GM21723 (cell line): Measurements from ENCODE around the gene MAGI1.
"Not testable (repeated sequence)": the region's sequence is repeated elsewhere in the genome, so short reads cannot be mapped to it uniquely, and the experiment has no call there.

ENCODE experiments used
- ATAC-seq: cut with Tn5 transposase; IDR thresholded peaks from one replicate; pipeline ENCODE4 v1.9.1; 2021; ENCODE audit warnings: mild to moderate bottlenecking, moderate library complexity; ENCODE audit not compliant: unreplicated experiment

The MAGI1 gene

DNA sequence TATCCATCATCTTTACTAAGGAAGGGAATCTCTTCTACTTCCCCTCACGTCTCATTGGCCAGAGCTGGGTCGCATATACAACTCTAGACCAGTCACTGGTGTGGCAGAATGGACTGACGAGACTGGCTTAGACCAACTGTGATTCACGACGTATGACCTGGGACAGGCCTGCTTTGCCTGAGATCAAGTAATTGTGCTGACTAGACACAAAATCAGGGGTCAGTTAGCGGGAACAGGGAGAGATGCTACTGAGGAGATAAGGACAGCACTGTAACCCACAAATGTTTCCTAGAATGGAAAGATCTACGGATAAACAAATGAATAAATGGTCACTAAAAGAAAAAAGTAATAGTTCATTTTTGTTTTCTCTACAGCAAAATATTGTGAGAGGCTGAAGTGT, 308.3 kb downstream of the MAGI1 start:
- no peak for ATAC-seq

GRCh38 chr3:65729973-65730372, 308.7 kb downstream of the MAGI1 start:
- no peak for ATAC-seq

DNA sequence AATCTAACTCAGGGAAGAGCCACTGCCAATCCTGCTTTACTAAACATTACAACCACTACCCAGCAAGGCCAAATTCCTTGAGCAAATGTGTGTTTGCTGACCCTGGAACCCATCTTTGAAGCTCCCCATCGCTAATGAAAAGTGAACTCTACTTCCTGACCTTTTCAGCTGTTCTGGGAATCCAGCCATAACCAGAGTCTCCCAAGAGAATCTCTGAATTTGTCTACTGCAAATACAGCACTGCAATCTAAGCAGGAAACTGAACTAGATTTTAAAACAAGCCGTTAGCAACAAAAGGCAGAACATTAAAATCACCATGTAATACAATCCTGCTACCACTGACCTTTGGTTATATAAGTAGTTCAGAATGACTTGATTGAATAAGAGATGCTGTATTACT, 309.2 kb downstream of the MAGI1 start:
- ATAC-seq, result no peak

DNA sequence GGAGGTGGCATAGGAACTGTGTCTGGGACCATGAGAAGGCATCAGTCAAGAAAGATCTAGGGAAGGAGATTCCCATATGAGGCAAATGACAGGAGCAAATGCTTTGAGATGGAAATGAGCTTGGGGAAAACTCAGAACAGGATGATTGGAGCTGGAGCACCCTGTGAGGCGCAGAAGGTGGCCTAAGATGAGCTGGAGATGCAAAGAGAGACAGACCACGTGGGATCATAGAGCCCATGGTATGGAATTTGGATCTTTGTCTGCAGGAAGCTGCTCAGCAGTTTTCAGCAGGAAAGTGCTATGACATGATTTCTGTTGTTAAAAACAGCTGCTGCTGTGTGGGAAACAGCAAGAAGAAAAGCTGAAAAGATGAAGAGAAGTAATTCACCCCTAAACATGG, 310.6 kb downstream of the MAGI1 start:
- no peak for ATAC-seq

- ATAC-seq, result no peak
These were observed 314.7 kb downstream of the MAGI1 start for GRCh38 chr3:65723985-65724384.

- ATAC-seq, result no peak
These were observed 315.7 kb downstream of the MAGI1 start for GRCh38 chr3:65723011-65723410.

DNA sequence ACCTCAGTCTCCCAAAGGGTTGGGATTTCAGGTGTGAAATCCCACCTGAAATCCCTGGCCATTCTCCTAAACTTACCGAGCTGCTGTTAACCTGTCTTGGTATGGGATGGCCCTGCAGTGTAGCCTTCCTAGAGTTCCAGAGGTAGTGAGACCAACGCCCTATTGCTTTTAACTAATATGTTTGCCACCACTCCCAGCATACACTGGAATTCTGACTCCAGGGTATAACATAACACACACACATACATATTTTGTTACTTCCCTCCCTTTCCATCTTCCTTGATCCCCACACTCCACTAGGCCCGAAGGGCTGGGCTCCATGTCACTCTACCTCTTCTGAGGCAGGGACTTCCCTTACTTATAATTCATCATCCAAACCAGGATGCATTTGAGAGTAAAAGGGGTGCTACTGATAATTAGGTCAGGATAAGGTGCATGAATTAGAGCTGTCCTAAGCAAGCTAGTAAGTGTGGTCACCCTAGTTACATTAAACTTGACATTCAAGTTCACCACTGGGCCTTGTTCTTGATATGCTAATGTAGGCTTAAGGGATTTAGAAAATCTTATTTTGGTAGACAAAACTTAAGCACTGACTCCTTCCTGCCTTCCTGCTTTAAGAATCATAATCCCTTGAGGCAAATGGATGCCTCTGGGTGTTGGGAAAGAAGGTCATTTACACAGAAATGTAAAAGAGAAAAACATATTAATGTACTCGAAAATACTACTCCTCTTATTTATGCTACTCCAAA, 317.6 kb downstream of the MAGI1 start:
- no peak for ATAC-seq

- not testable (repeated sequence) for ATAC-seq
These were observed 319.1 kb downstream of the MAGI1 start for GRCh38 chr3:65719639-65720038.

GRCh38 chr3:65717676-65718346, 320.9 kb downstream of the MAGI1 start:
- no peak for ATAC-seq

DNA sequence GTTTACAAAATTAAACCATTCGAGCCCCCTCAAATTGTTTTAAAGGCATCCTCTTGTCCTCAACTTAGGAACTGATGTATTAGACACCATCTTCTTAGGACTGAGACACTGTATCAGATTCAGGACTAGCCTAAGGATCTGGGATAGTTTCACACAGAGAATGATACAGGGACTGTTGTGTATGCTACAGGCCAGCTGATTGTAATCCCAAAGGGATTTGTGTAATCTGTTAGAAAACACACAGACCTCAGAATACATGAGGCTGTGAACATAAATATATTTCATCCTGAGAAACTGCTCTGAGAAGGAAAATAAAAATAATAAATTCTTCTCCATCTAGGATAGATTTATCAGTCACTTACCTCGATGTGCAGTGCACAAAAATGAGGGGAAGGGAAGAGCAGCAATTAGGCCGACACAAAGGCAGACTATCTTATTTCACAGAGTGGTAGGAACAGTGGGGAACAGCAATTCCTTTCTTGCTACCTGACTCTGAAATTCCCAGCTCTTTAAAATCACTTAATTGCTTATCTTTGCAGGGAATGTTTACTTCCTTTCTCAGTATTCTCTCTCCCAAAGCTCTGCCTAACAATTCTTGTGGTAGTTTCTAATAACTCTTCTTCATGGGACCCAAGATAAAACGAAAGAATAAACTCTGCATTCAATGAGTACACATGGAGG, 322.5 kb downstream of the MAGI1 start:
- no peak for ATAC-seq

DNA sequence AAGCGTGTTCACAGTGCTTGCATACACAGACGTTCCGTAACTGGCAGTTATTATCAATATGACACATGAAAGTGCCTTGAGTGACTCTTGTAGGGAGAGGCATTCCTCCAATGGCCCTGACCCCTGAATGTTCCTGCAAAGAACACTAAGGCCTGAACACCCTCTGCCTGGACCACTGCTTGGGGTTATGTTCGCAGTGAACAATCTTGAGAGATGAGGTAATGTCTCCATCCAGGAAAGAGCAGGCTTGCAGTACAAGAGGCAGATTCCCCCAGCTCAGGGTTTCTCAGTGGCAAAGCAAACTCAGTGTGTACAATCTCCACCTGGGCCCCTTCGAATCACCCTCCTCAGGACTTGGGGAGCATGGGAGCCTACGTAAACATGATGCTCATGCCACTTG, 324.6 kb downstream of the MAGI1 start:
- no peak for ATAC-seq

DNA sequence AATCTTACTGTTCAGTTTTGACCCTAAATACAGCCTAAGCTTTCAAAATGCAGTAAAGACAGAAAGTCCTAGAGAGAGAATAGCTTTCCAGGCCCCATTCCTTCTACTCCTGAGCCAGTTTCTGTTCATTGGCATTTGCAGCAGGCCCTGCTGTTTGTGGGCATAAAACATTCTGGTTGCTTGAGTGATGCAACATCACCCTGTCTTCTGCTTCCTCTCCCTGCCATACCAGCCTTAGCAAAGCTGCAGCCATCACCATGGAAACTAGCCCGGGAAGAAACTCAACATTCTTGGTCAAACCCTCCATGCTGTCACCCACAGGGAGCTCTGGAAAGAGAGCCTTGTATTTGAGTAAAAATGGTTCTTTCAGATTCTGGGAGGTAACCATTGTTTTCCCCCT, 325.7 kb downstream of the MAGI1 start:
- ATAC-seq, result no peak

- no peak for ATAC-seq
These were observed 326.6 kb downstream of the MAGI1 start for GRCh38 chr3:65712140-65712539.

DNA sequence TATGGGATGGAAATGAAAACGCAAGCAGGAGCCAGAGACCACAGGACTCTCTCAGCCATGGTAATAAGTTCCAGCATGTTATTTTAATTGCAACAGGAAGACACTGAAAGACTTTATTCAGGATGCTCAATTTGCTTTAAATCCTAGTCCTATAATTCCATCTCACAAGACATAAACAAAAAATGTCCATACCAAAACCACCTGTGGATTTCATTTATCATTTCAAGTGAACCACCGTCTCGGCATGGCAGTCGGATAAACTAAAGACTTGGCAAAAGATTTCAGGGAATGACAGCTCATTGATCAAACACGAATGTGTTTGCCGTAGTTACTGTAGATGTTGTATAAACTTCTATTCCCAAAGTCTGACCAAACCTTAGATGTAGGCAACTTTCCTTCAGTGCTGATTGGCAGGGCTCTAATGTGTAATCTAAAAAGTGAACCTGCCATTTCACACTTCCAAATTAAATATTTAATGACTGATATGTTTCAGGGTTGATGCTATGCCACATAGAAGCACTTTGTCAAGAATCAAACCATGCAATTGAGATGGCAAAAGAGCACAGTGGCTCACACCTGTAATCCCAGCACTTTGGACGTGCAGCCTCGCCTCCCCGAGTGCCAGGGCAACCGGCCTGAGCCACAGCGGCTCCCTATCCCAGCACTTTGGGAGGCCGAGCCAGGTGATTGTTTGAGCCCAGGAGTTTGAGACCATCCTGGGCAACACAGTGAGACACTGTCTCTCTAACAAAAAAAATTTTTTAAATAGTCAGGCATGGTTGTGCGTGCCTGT, 331.7 kb downstream of the MAGI1 start:
- ATAC-seq, result no peak

- ATAC-seq, result no peak
These were observed 332.4 kb downstream of the MAGI1 start for GRCh38 chr3:65706301-65706700.

GRCh38 chr3:65703820-65704219, 334.9 kb downstream of the MAGI1 start:
- ATAC-seq, result no peak

GRCh38 chr3:65703026-65703425, 335.7 kb downstream of the MAGI1 start:
- ATAC-seq, result no peak

DNA sequence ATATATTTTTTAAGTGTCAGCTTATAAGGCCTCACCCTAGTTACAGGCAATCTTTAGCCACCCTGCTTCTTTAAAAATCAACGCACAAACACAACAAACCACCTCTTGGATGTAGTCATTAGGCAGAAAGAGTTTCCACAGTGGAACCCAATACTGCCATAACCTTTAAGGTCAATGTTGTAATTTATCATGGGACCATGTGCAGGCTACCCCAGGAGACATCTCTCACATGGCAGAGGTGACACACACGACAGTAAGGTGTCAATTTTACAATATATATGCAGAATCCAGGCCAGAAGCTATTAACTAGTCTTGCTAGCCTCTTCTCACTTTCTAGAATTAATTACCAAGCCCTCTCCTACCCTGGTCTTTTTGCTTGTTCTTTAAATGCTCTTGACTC, 336.5 kb downstream of the MAGI1 start:
- ATAC-seq, result no peak

GRCh38 chr3:65701516-65701915, 337.2 kb downstream of the MAGI1 start:
- ATAC-seq, result no peak

DNA sequence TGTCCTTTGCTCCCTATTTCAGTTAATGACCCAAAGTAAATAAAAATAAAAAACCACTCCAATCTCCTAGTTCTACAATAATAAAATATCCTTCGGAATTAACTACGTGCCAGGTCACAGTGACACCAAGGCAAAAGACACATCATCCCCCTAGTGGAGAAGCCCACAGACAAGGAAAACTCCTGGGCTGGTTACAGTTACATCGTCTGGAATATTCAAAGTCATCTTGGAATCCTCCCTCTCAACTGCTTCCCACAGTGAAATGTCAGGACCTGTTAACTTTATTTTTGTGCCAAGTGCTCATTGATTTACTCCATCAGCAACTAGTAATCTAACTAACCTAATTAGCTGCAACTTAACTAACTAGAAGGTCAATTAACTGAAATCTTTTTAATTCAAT, 349.3 kb downstream of the MAGI1 start:
- no peak for ATAC-seq

DNA sequence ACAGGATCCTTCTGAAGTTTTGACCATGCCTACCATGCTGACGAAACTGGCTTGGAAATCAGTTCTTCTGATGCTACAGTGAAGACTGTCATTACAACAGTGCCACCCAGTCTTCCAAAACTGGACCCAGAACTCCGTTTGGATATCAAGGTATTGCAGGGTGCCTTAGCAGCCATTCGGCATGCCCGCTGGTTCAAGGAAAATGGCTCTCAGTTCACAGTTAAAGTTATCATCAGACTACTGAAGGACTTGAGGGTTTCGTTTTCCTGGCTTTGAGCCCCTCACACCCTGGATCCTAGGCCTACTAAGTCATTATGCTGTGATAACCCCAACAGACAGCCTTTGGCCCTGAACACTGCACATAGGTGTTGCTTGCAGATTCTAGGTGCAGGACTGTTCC, 351.0 kb downstream of the MAGI1 start:
- no peak for ATAC-seq
